Activated T-cell treated with anti-CD3 and anti-CD28 coated beads, Interleukin-2, amount 50 U/mL, for 72 hours (primary cell): Measurements from ENCODE around the gene CEACAM4. TPM values are rescaled to one million over a fixed set of nuclear protein-coding genes. Genes with fewer than 3 reads are reported as not detected.

ENCODE experiments used
- ATAC-seq, 2 donors: fragments of 150-1000 bp; cut with Tn5 transposase; replicated peaks in 1 of 2; 2 replicates each; pipeline ENCODE4 v1.10.0; 2021; ENCODE audit warnings: moderate library complexity in 2 of 2, mild to moderate bottlenecking in 1 of 2
- DNase-seq, 2 donors: peaks; one replicate each; pipeline ENCODE4 v3.0.0; 2021 to 2022; ENCODE audit warnings: mixed read lengths in 1 of 2
- H3K27ac Mint-ChIP-seq: one replicate; pipeline ENCODE4 v1.8.0; 2022; ENCODE audit warnings: mild to moderate bottlenecking, moderate library complexity, mixed read lengths
- H3K27me3 Mint-ChIP-seq: one replicate; pipeline ENCODE4 v1.8.0; 2022; ENCODE audit warnings: low read depth, mixed read lengths
- H3K36me3 Mint-ChIP-seq, 2 donors: one replicate each; pipeline ENCODE4 v1.8.0; 2022; ENCODE audit warnings: mixed read lengths in 2 of 2, mild to moderate bottlenecking in 1 of 2; ENCODE audit not compliant: insufficient read depth in 2 of 2
- H3K4me1 Mint-ChIP-seq: one replicate; pipeline ENCODE4 v1.8.0; 2022; ENCODE audit warnings: low read depth, mixed read lengths
- H3K4me3 Mint-ChIP-seq, 2 donors: one replicate each; pipeline ENCODE4 v1.8.0; 2022; ENCODE audit warnings: mild to moderate bottlenecking in 2 of 2, mixed read lengths in 2 of 2, moderate library complexity in 2 of 2
- H3K9me3 Mint-ChIP-seq, 2 donors: one replicate each; pipeline ENCODE4 v1.8.0; 2022; ENCODE audit warnings: mixed read lengths in 2 of 2
- total RNA-seq, 2 donors: library from RNA; stranded (reverse); gene quantifications; one replicate each; pipeline ENCODE4 v1.2.3, GENCODE V29; 2022

The CEACAM4 gene
- total RNA-seq, 2 donors from 2014 or later = not detected

DNA sequence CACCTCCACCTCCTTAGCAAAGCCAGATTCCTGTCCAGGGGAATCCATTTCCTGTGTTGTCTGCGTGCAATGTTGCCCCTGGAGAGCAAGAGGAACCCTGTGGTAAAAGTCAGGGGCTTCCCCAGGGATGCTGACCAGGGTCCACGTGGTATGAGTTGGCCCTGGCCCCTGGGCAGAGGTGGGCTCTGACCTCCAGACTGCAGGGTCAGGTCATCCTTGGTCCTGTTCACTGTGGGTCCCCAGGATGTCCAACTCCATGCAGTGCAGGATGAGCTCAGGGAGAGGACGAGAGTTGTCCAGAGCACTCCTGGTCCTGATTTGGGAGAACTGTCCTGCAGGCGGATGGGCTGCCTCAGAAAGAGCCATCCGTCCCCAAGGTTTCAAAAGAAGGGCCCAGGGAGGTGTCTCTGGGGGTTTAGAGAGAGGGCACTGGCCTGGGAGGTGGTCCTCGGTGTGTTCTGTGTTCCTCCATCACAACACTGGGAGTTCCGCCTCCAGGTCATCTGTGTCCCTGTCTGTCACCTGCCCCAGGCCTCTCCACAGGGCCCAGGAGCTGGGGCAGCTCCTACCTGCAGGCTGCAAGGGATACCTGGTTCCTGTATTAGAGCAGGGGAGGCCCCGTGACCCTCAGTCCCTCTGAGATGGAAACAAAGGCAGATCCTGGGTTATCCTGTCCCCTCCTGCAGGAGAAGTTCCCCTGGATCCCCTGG is 1.2 kb upstream of the CEACAM4 start:
- Mint-ChIP-seq H3K27me3 (peaks cover 23% of the 10 kb centered on the region), H3K9me3 (peaks cover 0 to 1% of the 10 kb centered on the region in 2 donors), H3K4me3 (no peak overlapping the region), H3K4me1 (no peaks in the 10 kb centered on the region), H3K36me3 (peaks cover 0 to 5% of the 10 kb centered on the region in 2 donors), H3K27ac (no peak overlapping the region)
- ATAC-seq = no peak
- DNase-seq = no peak

DNA sequence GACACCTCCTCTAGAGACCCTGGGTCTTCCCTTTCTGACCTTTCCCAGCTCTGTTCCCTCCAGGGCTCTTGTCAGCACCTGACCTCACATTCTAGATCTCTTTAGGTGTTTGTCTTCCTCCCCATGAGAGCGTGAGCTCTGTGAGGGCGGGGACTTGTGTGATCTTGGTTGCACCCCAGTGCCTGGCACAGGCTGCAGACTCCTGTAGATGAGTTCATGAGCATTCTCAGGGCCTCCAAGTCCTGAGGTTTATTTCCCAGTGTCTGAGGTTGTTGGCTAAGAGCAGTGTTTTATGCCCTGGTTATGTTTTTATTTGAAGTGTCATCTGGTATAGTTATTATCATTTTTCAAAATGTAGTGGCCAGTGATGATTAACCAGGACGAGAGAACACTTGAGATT is 596 bp downstream of the CEACAM4 start:
- no peaks in the 10 kb centered on the region for H3K4me1 Mint-ChIP-seq
- DNase-seq (no peak), ATAC-seq (no peak)
- peaks cover 0 to 1% of the 10 kb centered on the region in 2 donors for H3K9me3 Mint-ChIP-seq
- H3K36me3 Mint-ChIP-seq = peaks cover 0 to 5% of the 10 kb centered on the region in 2 donors
- H3K27me3 Mint-ChIP-seq = peaks cover 23% of the 10 kb centered on the region
- H3K27ac Mint-ChIP-seq = no peak overlapping the region
- H3K4me3 Mint-ChIP-seq = no peak overlapping the region

DNA sequence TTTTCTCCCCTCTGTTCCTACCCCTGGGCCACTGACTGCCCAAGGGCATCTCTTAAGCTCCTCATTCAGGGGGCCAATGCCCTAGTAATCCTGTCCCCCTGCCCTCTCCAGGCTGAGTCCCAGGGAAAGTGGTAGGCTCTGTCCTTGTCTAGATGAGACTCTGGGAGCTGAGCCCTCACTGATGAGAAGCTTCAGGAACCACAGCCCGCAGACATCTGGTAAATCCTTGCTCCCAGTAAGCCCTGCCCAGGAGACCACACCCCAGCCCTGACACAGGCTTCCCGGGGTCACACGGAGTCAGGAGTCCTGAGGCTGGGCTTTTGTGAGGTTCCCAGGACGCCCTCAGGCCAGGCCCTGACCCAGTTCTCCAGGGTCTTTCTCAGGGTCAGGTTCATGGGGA is 1.9 kb downstream of the CEACAM4 start:
- Mint-ChIP-seq H3K9me3 (no peaks in the 10 kb centered on the region), H3K27me3 (peaks cover 16% of the 10 kb centered on the region), H3K4me1 (no peaks in the 10 kb centered on the region), H3K4me3 (no peak overlapping the region), H3K27ac (no peak overlapping the region), H3K36me3 (peaks cover 0 to 2% of the 10 kb centered on the region in 2 donors)
- DNase-seq (no peak), ATAC-seq (no peak)

DNA sequence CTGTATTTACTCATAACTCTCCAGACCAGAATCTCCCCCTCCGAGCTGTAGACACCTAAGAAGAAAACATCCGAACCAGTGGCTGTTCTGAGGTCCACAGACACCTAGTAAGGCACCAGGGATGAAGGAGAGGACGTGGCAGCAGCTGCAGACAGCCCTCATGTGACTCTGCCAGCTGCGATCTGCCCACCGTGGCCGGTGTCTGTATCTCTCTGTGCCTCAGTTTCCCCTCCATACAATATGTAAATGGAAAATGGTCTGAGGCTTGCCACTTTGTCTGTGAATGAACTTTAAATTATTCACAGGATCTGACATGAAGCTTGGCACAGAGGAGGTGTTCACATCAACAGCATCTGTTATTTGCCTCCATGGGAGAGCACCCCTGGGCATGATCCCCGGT is 2.4 kb downstream of the CEACAM4 start:
- Mint-ChIP-seq H3K4me1 (no peaks in the 10 kb centered on the region), H3K36me3 (no peaks in the 10 kb centered on the region), H3K27me3 (peaks cover 14% of the 10 kb centered on the region), H3K4me3 (no peak overlapping the region), H3K9me3 (no peaks in the 10 kb centered on the region), H3K27ac (no peak overlapping the region)
- ATAC-seq (no peak), DNase-seq (no peak)

DNA sequence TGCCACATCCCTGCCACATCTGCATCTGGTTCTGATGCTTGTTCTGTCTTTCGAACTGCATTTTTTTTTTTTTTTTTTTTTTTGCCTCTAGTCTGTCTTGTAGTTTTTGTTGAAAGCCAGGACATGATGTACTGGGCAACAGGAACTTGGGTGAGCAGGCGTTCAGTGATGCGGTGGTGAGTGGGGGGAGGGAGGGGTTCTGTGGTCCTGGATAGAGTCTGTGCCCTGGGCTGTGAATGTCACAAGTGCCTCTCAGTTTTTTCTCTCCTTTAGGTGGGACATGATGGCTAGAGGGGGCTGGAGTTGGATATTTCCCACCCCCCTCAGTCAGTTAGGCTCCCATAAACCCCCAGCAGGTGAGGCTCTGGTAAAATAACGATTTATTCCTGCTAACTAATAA is 3.5 kb downstream of the CEACAM4 start:
- H3K9me3 Mint-ChIP-seq = no peaks in the 10 kb centered on the region
- H3K27me3 Mint-ChIP-seq = peaks cover 14% of the 10 kb centered on the region
- no peak for ATAC-seq
- H3K4me3 Mint-ChIP-seq = no peak overlapping the region
- no peaks in the 10 kb centered on the region for H3K36me3 Mint-ChIP-seq
- no peak for DNase-seq
- no peaks in the 10 kb centered on the region for H3K4me1 Mint-ChIP-seq
- H3K27ac Mint-ChIP-seq = no peak overlapping the region

DNA sequence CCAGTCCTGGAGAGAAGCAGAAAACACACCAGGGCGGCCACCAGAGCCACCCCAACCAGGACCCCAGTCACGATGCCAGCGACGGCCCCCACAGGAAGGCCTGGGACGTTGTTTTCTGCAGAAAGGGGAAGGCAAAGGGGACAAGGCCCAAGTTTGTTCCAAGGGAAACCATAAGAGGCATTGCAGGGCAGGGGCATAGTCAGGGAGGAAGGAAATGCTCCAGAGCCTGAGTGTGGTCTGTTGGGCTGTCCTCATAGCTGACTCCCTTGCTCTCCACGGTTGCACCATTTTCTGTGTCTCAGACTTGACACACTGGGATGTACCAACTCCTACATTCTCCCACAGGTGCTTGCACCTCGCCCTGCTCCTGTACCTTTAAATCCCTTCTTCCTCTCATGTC is 5.2 kb downstream of the CEACAM4 start:
- no peak overlapping the region for H3K4me3 Mint-ChIP-seq
- H3K27me3 Mint-ChIP-seq = peaks cover 7% of the 10 kb centered on the region
- ATAC-seq = no peak
- no peaks in the 10 kb centered on the region for H3K36me3 Mint-ChIP-seq
- no peak for DNase-seq
- H3K4me1 Mint-ChIP-seq = no peaks in the 10 kb centered on the region
- H3K27ac Mint-ChIP-seq = no peak overlapping the region
- no peaks in the 10 kb centered on the region for H3K9me3 Mint-ChIP-seq

DNA sequence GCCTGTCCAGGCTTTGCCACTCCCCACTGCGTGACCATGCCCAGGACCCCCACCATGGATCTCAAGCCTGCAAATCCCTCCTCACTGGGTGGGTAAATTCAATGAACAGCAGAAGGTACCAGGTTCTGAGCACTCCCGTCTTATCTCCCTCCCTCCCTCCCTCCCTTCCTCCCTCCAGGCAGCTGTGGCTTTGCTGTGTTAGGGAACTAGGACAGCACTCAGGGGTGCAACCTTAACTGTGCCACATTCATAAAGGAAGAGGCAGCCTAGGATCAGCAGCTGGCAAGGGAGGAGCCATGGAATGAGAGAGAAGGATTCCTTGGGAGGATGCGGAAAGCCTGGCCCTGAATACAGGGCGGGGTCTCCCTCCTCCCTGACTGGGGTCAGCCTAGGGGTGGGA is 5.6 kb downstream of the CEACAM4 start:
- H3K9me3 Mint-ChIP-seq = no peaks in the 10 kb centered on the region
- no peaks in the 10 kb centered on the region for H3K4me1 Mint-ChIP-seq
- H3K27ac Mint-ChIP-seq = no peak overlapping the region
- H3K27me3 Mint-ChIP-seq = peaks cover 6% of the 10 kb centered on the region
- H3K4me3 Mint-ChIP-seq = no peak overlapping the region
- DNase-seq (no peak), ATAC-seq (no peak)
- no peaks in the 10 kb centered on the region for H3K36me3 Mint-ChIP-seq

DNA sequence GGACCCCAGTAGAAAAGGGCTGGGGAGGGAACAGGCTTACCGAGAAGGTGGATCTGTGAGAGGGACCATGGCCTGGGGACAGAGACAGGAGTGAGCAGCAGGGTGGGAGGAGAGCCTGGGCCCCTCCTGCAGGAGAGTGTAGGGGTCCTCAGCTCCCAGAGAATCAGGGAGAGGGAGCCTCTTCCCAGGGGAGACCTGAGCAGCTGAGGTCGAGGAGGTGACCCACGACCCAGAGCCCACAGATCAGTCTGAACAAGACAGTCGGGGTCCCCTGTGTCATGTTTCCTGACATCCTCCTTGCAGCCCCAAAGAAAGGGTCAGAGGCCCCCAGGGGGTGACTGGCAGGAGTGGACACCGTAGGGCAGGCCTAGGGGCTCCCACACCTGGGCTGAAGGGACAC is 6.7 kb downstream of the CEACAM4 start:
- DNase-seq (no peak), ATAC-seq (no peak)
- Mint-ChIP-seq H3K36me3 (no peaks in the 10 kb centered on the region), H3K4me3 (no peak overlapping the region), H3K27ac (no peak overlapping the region), H3K27me3 (peaks cover 6% of the 10 kb centered on the region), H3K4me1 (no peaks in the 10 kb centered on the region), H3K9me3 (no peaks in the 10 kb centered on the region)

DNA sequence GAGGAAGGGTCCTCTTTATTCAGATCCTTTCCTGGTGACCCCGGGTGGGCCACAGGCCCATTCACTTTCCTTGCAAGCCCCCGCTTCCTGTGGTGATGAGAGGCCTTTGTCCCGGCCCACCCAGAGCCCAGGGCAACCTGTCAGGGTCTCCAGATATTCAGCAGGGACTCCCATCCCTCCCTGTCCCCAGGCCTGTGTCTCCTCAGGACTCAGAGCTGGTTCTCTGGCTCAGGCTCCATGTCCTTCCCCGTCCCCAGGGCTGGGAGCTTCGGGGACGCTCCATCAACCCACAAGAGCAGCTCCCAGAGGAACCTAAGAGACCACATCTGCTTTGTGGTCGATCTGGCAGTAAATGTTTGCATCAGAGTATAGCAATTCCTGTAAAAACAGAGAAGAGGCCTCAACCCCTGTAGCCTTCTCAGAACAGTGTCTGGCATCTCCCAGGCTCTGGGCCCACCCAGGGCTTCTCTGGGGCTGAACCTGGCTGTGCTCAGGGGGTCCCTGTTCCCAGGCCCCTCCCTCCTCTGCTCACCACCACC is 7.8 kb downstream of the CEACAM4 start:
- Mint-ChIP-seq H3K36me3 (no peaks in the 10 kb centered on the region), H3K4me1 (no peaks in the 10 kb centered on the region), H3K27ac (no peak overlapping the region), H3K27me3 (peaks cover 6% of the 10 kb centered on the region), H3K4me3 (no peak overlapping the region), H3K9me3 (no peaks in the 10 kb centered on the region)
- DNase-seq = no peak
- no peak for ATAC-seq

DNA sequence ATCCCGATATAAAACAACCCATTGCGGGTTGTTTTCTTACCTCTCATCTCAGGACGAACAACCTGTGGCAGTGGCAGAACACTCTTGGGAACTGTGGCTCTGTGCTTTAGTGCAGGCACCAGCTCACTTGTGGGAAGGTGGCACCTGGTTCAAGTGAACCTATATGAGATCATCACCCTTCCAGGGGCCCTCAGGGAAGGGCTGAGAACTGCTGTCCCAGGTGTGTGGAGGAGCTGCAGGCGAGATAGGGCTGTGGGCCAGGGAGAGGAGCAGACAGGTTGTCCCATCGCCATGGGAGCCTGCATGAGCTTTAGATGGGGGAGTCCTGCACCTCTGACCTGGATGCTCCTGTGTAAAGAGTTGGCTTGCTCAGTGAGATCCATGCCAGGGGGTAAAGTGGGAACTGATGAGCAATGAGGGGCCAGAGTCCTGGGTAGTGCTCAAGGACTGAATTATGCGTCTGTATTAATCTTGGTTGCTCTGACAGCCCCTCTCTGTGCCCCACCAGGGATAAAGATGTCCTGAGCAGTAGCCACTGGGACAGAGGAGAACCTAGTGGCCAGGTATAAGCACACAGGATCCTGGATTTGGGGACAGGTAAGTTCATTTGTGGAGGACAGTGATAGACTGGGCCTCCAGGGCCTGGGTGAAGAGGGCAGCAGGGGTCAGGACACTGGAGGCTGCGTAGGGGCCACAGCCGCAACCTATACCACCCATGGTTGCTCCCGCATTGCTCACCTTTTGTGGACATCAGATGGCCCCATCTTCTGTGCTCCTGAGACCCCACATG is 8.7 kb downstream of the CEACAM4 start:
- Mint-ChIP-seq H3K27me3 (peaks cover 6% of the 10 kb centered on the region), H3K4me1 (no peaks in the 10 kb centered on the region), H3K36me3 (no peaks in the 10 kb centered on the region), H3K27ac (no peak overlapping the region), H3K4me3 (no peak overlapping the region), H3K9me3 (no peaks in the 10 kb centered on the region)
- DNase-seq (no peak), ATAC-seq (no peak)

DNA sequence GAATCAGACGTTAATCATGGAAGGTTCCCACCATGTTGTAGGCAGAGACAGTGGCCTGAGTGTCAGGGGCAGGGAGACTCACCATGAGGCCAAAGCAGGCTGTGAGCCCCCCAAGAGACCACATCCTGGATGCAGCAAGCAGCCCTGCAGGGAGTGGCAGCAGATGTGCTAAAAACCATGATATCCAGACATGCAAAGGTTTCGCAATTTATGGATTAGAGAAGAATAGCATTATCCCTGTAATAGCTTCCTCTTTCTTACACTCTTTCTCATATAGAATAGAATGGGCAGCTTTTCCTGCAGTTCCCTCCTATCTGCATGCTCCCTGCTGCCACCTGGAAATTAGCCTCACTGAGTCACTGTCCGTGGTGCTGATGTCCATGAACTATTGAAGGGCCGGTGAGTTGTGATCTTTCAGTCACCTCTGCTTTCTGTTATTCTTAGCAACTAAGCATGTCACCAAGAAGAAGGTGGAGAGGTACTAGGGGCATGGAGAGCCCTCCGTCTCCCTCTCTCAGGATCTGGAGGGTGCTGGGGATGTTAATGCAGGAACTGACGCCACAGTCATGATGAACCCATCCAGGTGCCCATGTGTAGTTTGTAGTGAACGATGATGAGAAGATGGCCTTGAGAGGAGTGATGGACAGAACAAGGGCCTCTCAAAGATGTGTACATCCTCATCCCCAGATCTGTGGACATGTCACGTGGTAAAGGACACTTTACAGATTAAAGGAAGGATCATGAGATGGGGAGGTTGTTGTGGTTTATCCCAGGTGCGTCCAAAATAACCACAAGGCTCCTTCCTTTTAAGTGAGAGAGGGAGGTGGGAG is 9.9 kb downstream of the CEACAM4 start:
- Mint-ChIP-seq H3K27me3 (peaks cover 11% of the 10 kb centered on the region), H3K4me1 (no peaks in the 10 kb centered on the region), H3K36me3 (no peaks in the 10 kb centered on the region), H3K4me3 (no peak overlapping the region), H3K9me3 (no peaks in the 10 kb centered on the region), H3K27ac (no peak overlapping the region)
- no peak for ATAC-seq
- DNase-seq = no peak

DNA sequence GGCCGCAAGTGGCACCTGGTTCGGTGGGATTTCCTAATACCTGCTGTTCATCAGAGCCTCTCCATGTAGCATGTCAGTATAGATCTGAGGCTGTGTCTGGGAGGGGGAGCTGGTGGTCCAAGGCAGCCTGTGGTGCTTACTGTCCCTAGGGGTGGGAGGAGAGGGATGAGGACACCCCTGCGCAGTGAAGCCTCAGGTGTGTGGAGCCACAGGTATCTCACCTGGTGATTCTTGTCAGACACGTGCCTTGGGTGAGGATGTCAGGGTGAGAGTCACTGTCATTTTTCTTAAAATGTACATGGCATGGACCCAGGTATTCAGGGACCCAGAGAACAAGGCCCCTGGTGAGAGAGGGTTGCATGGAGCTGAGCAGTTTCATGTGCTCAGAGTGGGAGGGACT is 11.7 kb downstream of the CEACAM4 start:
- ATAC-seq (no peak), DNase-seq (no peak)
- Mint-ChIP-seq H3K27me3 (peaks cover 16% of the 10 kb centered on the region), H3K4me1 (no peaks in the 10 kb centered on the region), H3K4me3 (no peak overlapping the region), H3K27ac (no peak overlapping the region), H3K9me3 (no peaks in the 10 kb centered on the region), H3K36me3 (no peaks in the 10 kb centered on the region)

DNA sequence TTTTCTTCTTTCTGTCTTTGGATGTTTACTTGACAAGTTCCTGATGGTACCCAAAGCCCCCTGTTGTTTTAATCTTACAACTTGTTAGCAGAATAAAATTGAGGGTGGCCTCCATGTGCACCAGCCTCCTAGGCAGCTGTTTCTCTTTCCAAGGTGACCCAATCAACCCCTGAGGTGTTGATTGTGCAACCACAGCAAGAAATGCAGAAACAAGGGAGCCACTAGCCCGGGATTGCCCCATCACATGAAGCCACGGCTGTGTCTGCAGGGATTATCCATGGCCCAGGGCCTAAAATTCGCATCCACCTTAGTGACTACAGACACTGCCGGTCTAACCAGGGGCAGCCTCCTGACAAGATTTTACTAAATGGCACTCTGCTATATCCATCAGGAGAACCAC is 14.4 kb downstream of the CEACAM4 start:
- Mint-ChIP-seq H3K9me3 (no peaks in the 10 kb centered on the region), H3K27me3 (peaks cover 24% of the 10 kb centered on the region), H3K27ac (no peak overlapping the region), H3K4me1 (no peaks in the 10 kb centered on the region), H3K36me3 (no peaks in the 10 kb centered on the region), H3K4me3 (no peak overlapping the region)
- no peak for DNase-seq
- ATAC-seq = no peak
